HepG2 (cell line): ENCODE data around the gene KDM7A. TPM values are rescaled to one million over a fixed set of nuclear protein-coding genes. Genes with fewer than 3 reads are reported as not detected.

ENCODE experiments used
- DR1 ChIP-seq: sonication (generic); formaldehyde crosslinking; IDR thresholded peaks from 2 replicates; pipeline ENCODE4 v1.8.0; 2021; ENCODE audit warnings: mild to moderate bottlenecking, missing genetic modification reagents, inconsistent platforms
- FOSL2 ChIP-seq: sonication (generic); formaldehyde crosslinking; IDR thresholded peaks from 2 replicates; pipeline ENCODE4 v1.4.0; 2020; ENCODE audit warnings: missing genetic modification reagents
- GATA4 ChIP-seq: sonication (generic); IDR thresholded peaks from 2 replicates; pipeline ENCODE4 v1.6.1; 2016; ENCODE audit warnings: antibody characterized with exemption, low read depth, borderline replicate concordance
- HMGXB4 ChIP-seq, 2 experiments: sonication (generic) in 1 of 2; formaldehyde crosslinking in 1 of 2; IDR thresholded peaks; 2 replicates each; pipeline versions ENCODE4 v1.4.0 to v1.6.1; 2018 to 2020; ENCODE audit warnings: missing genetic modification reagents in 2 of 2, borderline replicate concordance in 1 of 2, low read depth in 1 of 2, mild to moderate bottlenecking in 1 of 2, missing biosample characterization in 1 of 2
- HNF1A ChIP-seq, 2 experiments: sonication (generic) in 1 of 2; formaldehyde crosslinking in 1 of 2; IDR thresholded peaks; 2 replicates each; pipeline versions ENCODE4 v1.4.0 to v1.6.1; 2016 to 2020; ENCODE audit warnings: borderline replicate concordance in 1 of 2, low read depth in 1 of 2, mild to moderate bottlenecking in 1 of 2, missing genetic modification reagents in 1 of 2
- KLF11 ChIP-seq: IDR thresholded peaks from 2 replicates; pipeline ENCODE4 v1.6.1; 2016; ENCODE audit warnings: missing compliant biosample characterization
- REL ChIP-seq: sonication (generic); formaldehyde crosslinking; conservative IDR thresholded peaks from 2 replicates; pipeline ENCODE4 v1.8.0; 2022; ENCODE audit warnings: mild to moderate bottlenecking, missing genetic modification reagents, moderate library complexity
- RELA ChIP-seq: sonication (generic); formaldehyde crosslinking; IDR thresholded peaks from 2 replicates; pipeline ENCODE4 v1.4.0; 2020; ENCODE audit warnings: missing genetic modification reagents
- TERF1 ChIP-seq: sonication (generic); formaldehyde crosslinking; IDR thresholded peaks from 2 replicates; pipeline ENCODE4 v1.8.0; 2022; ENCODE audit warnings: mild to moderate bottlenecking, missing genetic modification reagents, moderate library complexity
- ZBTB14 ChIP-seq: sonication (generic); formaldehyde crosslinking; IDR thresholded peaks from 2 replicates; pipeline ENCODE4 v1.4.0; 2020; ENCODE audit warnings: missing genetic modification reagents
- ZBTB8A ChIP-seq: sonication (generic); formaldehyde crosslinking; IDR thresholded peaks from 2 replicates; pipeline ENCODE4 v1.4.0; 2020; ENCODE audit warnings: mild to moderate bottlenecking, low read depth, missing genetic modification reagents, borderline replicate concordance
- ZNF225 ChIP-seq: sonication (generic); formaldehyde crosslinking; IDR thresholded peaks from 2 replicates; pipeline ENCODE4 v1.4.0; 2020; ENCODE audit warnings: mild to moderate bottlenecking, missing genetic modification reagents
- ZNF292 ChIP-seq: sonication (generic); formaldehyde crosslinking; IDR thresholded peaks from 2 replicates; pipeline ENCODE4 v1.8.1; 2022; ENCODE audit warnings: mild to moderate bottlenecking, low read depth, missing genetic modification reagents, borderline replicate concordance
- ZNF503 ChIP-seq: sonication (generic); formaldehyde crosslinking; IDR thresholded peaks from 2 replicates; pipeline ENCODE4 v1.4.0; 2020; ENCODE audit warnings: missing genetic modification reagents
- ZNF549 ChIP-seq: sonication (generic); formaldehyde crosslinking; IDR thresholded peaks from 2 replicates; pipeline ENCODE4 v1.5.0; 2020; ENCODE audit warnings: missing genetic modification reagents
- ZNF558 ChIP-seq: sonication (generic); formaldehyde crosslinking; IDR thresholded peaks from 2 replicates; pipeline ENCODE4 v1.9.0; 2022; ENCODE audit warnings: mild to moderate bottlenecking, missing genetic modification reagents, borderline replicate concordance
- ZNF674 ChIP-seq: sonication (generic); formaldehyde crosslinking; IDR thresholded peaks from 2 replicates; pipeline ENCODE4 v1.5.0; 2020; ENCODE audit warnings: low read depth, mild to moderate bottlenecking, missing genetic modification reagents
- polyA plus RNA-seq, 8 experiments: library from polyadenylated mRNA; depleted of rRNA in 3 of 8; stranded (reverse) in 7 of 8; unstranded in 1 of 8; fragments of >200 nt; fragmentation: Illumina TruSeq in 4 of 8; extraction: Trizol in 4 of 8; gene quantifications; 2 replicates each; pipeline versions ENCODE4 v1.2.1 to v1.2.3, GENCODE V29; 2011 to 2016; ENCODE audit warnings: low read depth in 4 of 8, missing spikeins in 1 of 8, mixed read lengths in 1 of 8; ENCODE audit not compliant: insufficient read depth in 1 of 8
- total RNA-seq, 5 experiments: library from RNA; depleted of rRNA; stranded (reverse); fragments of >200 nt; fragmentation: Illumina TruSeq; extraction: Trizol; gene quantifications; 2 replicates each; pipeline ENCODE4 v1.2.3, GENCODE V29; 2016; ENCODE audit warnings: low read depth in 1 of 5

The KDM7A gene
- total and polyA plus RNA-seq, 2 of the 13 experiments (the other 11 are each of a cell fraction or from before 2014, with no cell fraction given), result 10.8 to 16.8 TPM

- TF ChIP-seq ZNF558 (no peak), HNF1A (IDR thresholded peaks at IDR 0.05; ENCODE audit: low read depth) (no peak), HNF1A (CRISPR knock-in tag; IDR thresholded peaks at IDR 0.05; ENCODE audit: borderline replicate concordance) (peak; percentile 51; the same call in 1 of the 2 replicates), ZBTB14 (CRISPR knock-in tag) (peak; percentile 36; the same call in 1 of the 2 replicates), GATA4 (no peak), DR1 (CRISPR knock-in tag) (no peak; the same call in 1 of the 2 replicates), ZNF225 (CRISPR knock-in tag) (no peak), ZNF503 (CRISPR knock-in tag) (peak; percentile 57; the same call in 1 of the 2 replicates), RELA (CRISPR knock-in tag) (no peak), ZBTB8A (no peak), REL (CRISPR knock-in tag) (no peak), ZNF292 (CRISPR knock-in tag) (no peak), FOSL2 (CRISPR knock-in tag) (no peak), ZNF674 (CRISPR knock-in tag) (0 out of 2 replicates have a peak, but pooled peaks have one; percentile 12), KLF11 (CRISPR knock-in tag) (no peak), ZNF549 (CRISPR knock-in tag) (no peak), TERF1 (no peak), HMGXB4 (CRISPR knock-in tag; IDR thresholded peaks at IDR 0.05; ENCODE audit: borderline replicate concordance in 1 of 2, low read depth in 1 of 2) (peak in 1 of 2 experiments; percentile 65; a peak in 2 of 4 replicates)
Observed at GRCh38 chr7:140062528-140063299, 114.1 kb downstream of the KDM7A start, which contains the start of gene PARP12 (continued).
